GM23248 (cell line): Measurements from ENCODE around the gene GHRH.

Experiments
- EZH2 ChIP-seq: fragments of 200-600 bp; sonication (generic); IDR thresholded peaks from 2 replicates; pipeline ENCODE4 v1.6.1; 2018; ENCODE audit warnings: antibody characterized with exemption, mild to moderate bottlenecking; ENCODE audit not compliant: insufficient read depth, poor library complexity, severe bottlenecking
- EZH2phosphoT487 ChIP-seq: fragments of 200-600 bp; sonication (generic); IDR thresholded peaks from 2 replicates; pipeline ENCODE4 v1.6.1; 2018; ENCODE audit warnings: antibody characterized with exemption, moderate library complexity, mild to moderate bottlenecking, low read depth; ENCODE audit not compliant: insufficient read depth

DNA sequence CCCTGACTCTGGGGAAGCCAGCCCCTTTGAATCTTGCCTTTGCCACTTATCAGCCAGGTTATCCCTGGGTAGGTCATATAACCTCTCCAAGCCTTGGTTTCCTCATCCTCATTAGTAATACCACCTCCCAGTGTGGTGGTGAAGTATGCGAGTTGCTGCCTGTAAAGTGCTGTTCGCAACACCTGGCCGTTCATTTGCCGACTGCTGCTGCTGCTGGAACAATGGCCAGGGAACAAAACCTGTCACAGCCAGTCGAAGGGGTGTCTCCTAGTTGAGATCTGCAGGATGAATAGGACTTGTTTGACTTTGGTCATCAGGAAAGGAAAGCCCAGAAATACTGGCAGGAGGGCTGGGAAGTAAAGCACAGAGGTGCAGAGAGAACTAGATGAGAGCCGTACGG, 34.0 kb upstream of the GHRH start:
- TF ChIP-seq EZH2, result no peak
- no peak for TF ChIP-seq EZH2phosphoT487
